Lung microvascular endothelial cell (primary cell): ENCODE data around the gene VARS2. TPM values are rescaled to one million over a fixed set of nuclear protein-coding genes. Genes with fewer than 3 reads are reported as not detected.
"Not testable (repeated sequence)": the region's sequence is repeated elsewhere in the genome, so short reads cannot be mapped to it uniquely, and the experiment has no call there.

Source experiments
- DNase-seq, 2 donors: peaks; one replicate each; pipeline versions ENCODE4 v3.0.0 to v3.0.0-alpha.2; 2010; ENCODE audit warnings: low read depth in 2 of 2
- total RNA-seq: library from RNA; depleted of rRNA; stranded (reverse); fragments of >200 nt; gene quantifications from 2 replicates; pipeline ENCODE4 v1.2.1, GENCODE V29; 2014

Gene VARS2
- total RNA-seq, 1 donor from 2014 or later: 15.5 TPM

- DNase-seq: no peak
Observed at GRCh38 chr6:30960907-30961673, 47.1 kb downstream of the VARS2 start.

- no peak for DNase-seq
Observed at GRCh38 chr6:30962716-30963115, 48.7 kb downstream of the VARS2 start.

GRCh38 chr6:30963641-30964040 is 49.6 kb downstream of the VARS2 start:
- DNase-seq: peak in 1 of 2 donors; percentile 12

GRCh38 chr6:30964075-30964474 is 50.0 kb downstream of the VARS2 start:
- no peak for DNase-seq

- no peak for DNase-seq
Observed at GRCh38 chr6:30965140-30965601, 51.1 kb downstream of the VARS2 start.

- no peak for DNase-seq
Observed at GRCh38 chr6:30966154-30966553, 52.1 kb downstream of the VARS2 start.

- not testable (repeated sequence) for DNase-seq
Observed at GRCh38 chr6:30969171-30969570, 55.1 kb downstream of the VARS2 start.

GRCh38 chr6:30970946-30971345 is 56.9 kb downstream of the VARS2 start:
- no peak for DNase-seq

- no peak for DNase-seq
Observed at GRCh38 chr6:30972816-30973215, 58.8 kb downstream of the VARS2 start.

GRCh38 chr6:30974490-30975252 is 60.6 kb downstream of the VARS2 start:
- DNase-seq: no peak

Other genes starting within 250 kb of the VARS2 start
- gene DHX16, start 241.2 kb upstream of the VARS2 start, total RNA-seq: 25.1 and 32.5 TPM in 2 replicates
- gene PPP1R18, start 227.6 kb upstream of the VARS2 start, total RNA-seq: 31.5 and 33.6 TPM in 2 replicates
- 1.6 and 2.2 TPM in 2 replicates for gene NRM, start 223.3 kb upstream of the VARS2 start, total RNA-seq
- 3.0 and 4.1 TPM in 2 replicates for gene MDC1, start 197.0 kb upstream of the VARS2 start, total RNA-seq
- gene TUBB, start 193.9 kb upstream of the VARS2 start, total RNA-seq: 267 and 311 TPM in 2 replicates
- 48.8 and 56.2 TPM in 2 replicates for gene FLOT1, start 171.6 kb upstream of the VARS2 start, total RNA-seq
- 72.6 and 148 TPM in 2 replicates for gene IER3, start 169.7 kb upstream of the VARS2 start, total RNA-seq
- 4.8 and 6.3 TPM in 2 replicates for gene DDR1, start 29.7 kb upstream of the VARS2 start, total RNA-seq
- 8.3 and 12.9 TPM in 2 replicates for gene GTF2H4, start 6.0 kb upstream of the VARS2 start, total RNA-seq
- gene SFTA2, start 17.9 kb downstream of the VARS2 start, total RNA-seq: not detected in 2 replicates
- not detected in 2 replicates for gene MUCL3, start 26.7 kb downstream of the VARS2 start, total RNA-seq
- gene MUC21, start 69.5 kb downstream of the VARS2 start, total RNA-seq: not detected in 2 replicates
- not detected in 2 replicates for gene MUC22, start 96.2 kb downstream of the VARS2 start, total RNA-seq
- not detected in 2 replicates for gene C6orf15, start 198.3 kb downstream of the VARS2 start, total RNA-seq
- 2.6 and 6.7 TPM in 2 replicates for gene PSORS1C1, start 200.6 kb downstream of the VARS2 start, total RNA-seq
- gene CDSN, start 206.2 kb downstream of the VARS2 start, total RNA-seq: under 0.01 TPM in 1 of 2 replicates, not detected in the other
- gene PSORS1C2, start 224.8 kb downstream of the VARS2 start, total RNA-seq: not detected in 2 replicates
- gene CCHCR1, start 243.6 kb downstream of the VARS2 start, total RNA-seq: 7.7 and 8.7 TPM in 2 replicates
- gene TCF19, start 244.4 kb downstream of the VARS2 start, total RNA-seq: 6.3 and 12.0 TPM in 2 replicates